Mesothelial cell of epicardium (in vitro differentiated cells): ENCODE measurements around the gene PDE2A. TPM values are rescaled to one million over a fixed set of nuclear protein-coding genes. Genes with fewer than 3 reads are reported as not detected.

Experiments used
- DNase-seq, 2 experiments: peaks; one replicate each; pipeline ENCODE4 v3.0.0; 2021; ENCODE audit warnings: low spot score in 2 of 2; ENCODE audit not compliant: unreplicated experiment in 2 of 2
- H3K27ac Mint-ChIP-seq: 2 replicates; pipeline ENCODE4 v1.8.0; 2021; ENCODE audit warnings: mixed read lengths
- H3K27me3 Mint-ChIP-seq: 2 replicates; pipeline ENCODE4 v1.8.0; 2021; ENCODE audit warnings: low read depth, mixed read lengths
- H3K36me3 Mint-ChIP-seq: 2 replicates; pipeline ENCODE4 v1.8.0; 2021; ENCODE audit warnings: mixed read lengths
- H3K4me1 Mint-ChIP-seq: 2 replicates; pipeline ENCODE4 v1.8.0; 2021; ENCODE audit warnings: mixed read lengths
- H3K4me3 Mint-ChIP-seq: 2 replicates; pipeline ENCODE4 v1.8.0; 2021; ENCODE audit warnings: mild to moderate bottlenecking, moderate library complexity, mixed read lengths
- H3K9me3 Mint-ChIP-seq: 2 replicates; pipeline ENCODE4 v1.8.0; 2021; ENCODE audit warnings: mixed read lengths
- total RNA-seq: library from RNA; stranded (reverse); gene quantifications from 3 replicates; pipeline ENCODE4 v1.2.1, GENCODE V29; 2021
- TF ChIP-seq, protein P1 (sequence below): fragments of 200-600 bp; sonication (generic); IDR thresholded peaks from one replicate; pipeline ENCODE4 v1.5.0; 2021; ENCODE audit warnings: antibody characterized with exemption; ENCODE audit not compliant: unreplicated experiment

Gene PDE2A
- total RNA-seq, 1 donor from 2014 or later, result 1.1 TPM

- Mint-ChIP-seq H3K27me3 (peaks cover 69% of the 10 kb centered on the region), H3K4me1 (peaks cover 5% of the 10 kb centered on the region), H3K36me3 (no peaks in the 10 kb centered on the region), H3K9me3 (peaks cover 4% of the 10 kb centered on the region), H3K4me3 (no peak overlapping the region), H3K27ac (no peak overlapping the region)
- TF ChIP-seq, protein P1, sequence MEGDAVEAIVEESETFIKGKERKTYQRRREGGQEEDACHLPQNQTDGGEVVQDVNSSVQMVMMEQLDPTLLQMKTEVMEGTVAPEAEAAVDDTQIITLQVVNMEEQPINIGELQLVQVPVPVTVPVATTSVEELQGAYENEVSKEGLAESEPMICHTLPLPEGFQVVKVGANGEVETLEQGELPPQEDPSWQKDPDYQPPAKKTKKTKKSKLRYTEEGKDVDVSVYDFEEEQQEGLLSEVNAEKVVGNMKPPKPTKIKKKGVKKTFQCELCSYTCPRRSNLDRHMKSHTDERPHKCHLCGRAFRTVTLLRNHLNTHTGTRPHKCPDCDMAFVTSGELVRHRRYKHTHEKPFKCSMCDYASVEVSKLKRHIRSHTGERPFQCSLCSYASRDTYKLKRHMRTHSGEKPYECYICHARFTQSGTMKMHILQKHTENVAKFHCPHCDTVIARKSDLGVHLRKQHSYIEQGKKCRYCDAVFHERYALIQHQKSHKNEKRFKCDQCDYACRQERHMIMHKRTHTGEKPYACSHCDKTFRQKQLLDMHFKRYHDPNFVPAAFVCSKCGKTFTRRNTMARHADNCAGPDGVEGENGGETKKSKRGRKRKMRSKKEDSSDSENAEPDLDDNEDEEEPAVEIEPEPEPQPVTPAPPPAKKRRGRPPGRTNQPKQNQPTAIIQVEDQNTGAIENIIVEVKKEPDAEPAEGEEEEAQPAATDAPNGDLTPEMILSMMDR, result no peak
- DNase-seq, result no peak
Observed at GRCh38 chr11:72671152-72672099, 2.8 kb downstream of the PDE2A start.

DNA sequence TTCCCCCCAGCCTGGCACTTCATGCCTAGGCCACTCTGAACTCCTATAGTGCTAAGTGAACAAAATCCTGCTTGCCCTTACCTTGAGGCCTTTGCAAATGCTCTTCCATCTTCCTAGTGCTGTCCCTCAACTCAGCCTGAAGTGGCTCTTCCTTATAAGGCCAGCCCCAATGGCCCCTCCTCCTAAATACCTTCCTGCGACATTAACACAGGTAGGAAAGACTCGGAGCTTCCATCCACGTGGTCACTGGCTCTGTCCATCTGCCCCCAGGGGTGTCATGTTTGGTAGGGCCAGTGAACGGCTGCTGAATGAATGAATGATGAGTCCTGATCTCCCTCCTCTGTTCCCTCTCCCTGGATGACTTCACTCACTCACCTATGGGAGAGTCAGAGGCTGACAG, 4.2 kb downstream of the PDE2A start:
- Mint-ChIP-seq H3K9me3 (peaks cover 4% of the 10 kb centered on the region), H3K27ac (no peak overlapping the region), H3K4me3 (no peak overlapping the region), H3K36me3 (no peaks in the 10 kb centered on the region), H3K27me3 (peaks cover 60% of the 10 kb centered on the region), H3K4me1 (peaks cover 5% of the 10 kb centered on the region)
- TF ChIP-seq, protein P1, result no peak
- no peak for DNase-seq

DNA sequence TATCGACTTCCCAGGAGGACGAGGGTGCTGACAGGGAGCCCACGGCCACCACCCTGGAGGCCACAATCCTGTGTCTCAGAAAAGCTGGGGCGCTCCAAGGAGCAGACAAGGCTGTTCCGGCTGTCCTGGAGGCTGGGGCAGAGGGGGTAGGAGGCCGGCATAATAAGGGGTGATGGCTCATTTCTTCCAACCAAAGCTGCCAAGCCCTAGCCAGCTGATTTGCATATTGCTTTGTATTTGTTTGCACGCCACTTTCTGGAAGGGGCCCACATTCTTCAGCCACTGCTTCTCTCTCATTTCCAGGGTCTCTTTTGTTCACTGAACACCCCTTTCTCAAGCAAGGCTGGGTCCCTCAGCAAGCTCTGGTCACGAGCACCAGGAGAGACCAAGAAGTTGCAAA, 4.7 kb downstream of the PDE2A start:
- Mint-ChIP-seq H3K4me1 (peaks cover 4% of the 10 kb centered on the region), H3K36me3 (no peaks in the 10 kb centered on the region), H3K4me3 (no peak overlapping the region), H3K27me3 (peaks cover 56% of the 10 kb centered on the region), H3K9me3 (peaks cover 4% of the 10 kb centered on the region), H3K27ac (no peak overlapping the region)
- no peak for DNase-seq
- TF ChIP-seq, protein P1, result no peak

DNA sequence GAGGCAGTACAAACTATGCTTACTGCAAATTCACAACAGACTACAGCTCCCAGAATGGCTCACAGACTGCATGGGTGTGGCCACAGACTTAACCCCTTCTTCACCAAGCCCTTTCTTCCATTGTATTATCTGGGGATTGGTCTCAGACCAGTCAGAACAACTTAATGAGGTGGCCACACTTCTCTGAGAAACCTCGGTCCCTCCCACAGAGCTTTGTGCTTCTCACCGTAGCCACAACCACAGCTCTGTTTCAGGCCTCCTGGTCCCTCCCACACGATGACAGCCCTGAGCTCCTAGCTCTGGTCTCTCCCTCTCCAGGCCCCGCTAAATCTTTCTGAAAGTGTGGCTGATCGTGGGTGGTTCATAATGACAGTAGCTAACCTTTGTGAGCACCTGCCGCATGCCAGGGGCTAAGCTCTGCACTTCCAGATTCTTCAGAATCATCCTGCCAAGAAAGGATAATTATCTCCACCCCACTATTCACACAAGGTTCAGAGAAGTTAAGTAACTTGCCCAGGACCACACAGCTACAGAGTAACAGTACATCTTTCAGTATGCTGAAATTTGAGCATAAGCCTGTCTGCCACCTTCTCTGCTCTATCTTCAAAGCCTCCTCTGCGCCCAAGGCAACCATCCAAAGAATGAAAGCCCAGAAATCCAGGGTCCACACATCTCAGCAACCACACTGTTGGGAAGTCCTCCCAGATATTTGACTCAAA, 5.4 kb downstream of the PDE2A start:
- Mint-ChIP-seq H3K27ac (no peak overlapping the region), H3K36me3 (no peaks in the 10 kb centered on the region), H3K4me3 (no peak overlapping the region), H3K9me3 (peaks cover 4% of the 10 kb centered on the region), H3K4me1 (no peaks in the 10 kb centered on the region), H3K27me3 (peaks cover 50% of the 10 kb centered on the region)
- DNase-seq, result no peak
- TF ChIP-seq, protein P1, result no peak

GRCh38 chr11:72665911-72666472, 8.2 kb downstream of the PDE2A start:
- no peak for DNase-seq
- peaks cover 4% of the 10 kb centered on the region for H3K9me3 Mint-ChIP-seq
- H3K4me3 Mint-ChIP-seq, result no peak overlapping the region
- no peak overlapping the region for H3K27ac Mint-ChIP-seq
- H3K27me3 Mint-ChIP-seq, result peaks cover 41% of the 10 kb centered on the region
- TF ChIP-seq, protein P1, result no peak
- H3K36me3 Mint-ChIP-seq, result no peaks in the 10 kb centered on the region
- no peaks in the 10 kb centered on the region for H3K4me1 Mint-ChIP-seq
